Transverse colon (tissue), 3 donors: ENCODE results near the gene CTDNEP1.

Experiments used
- CTCF ChIP-seq, 5 experiments: fragments of 200-600 bp in 3 of 5; fragments of 450-650 bp in 2 of 5; sonication (generic) in 3 of 5; IDR thresholded peaks; 1 replicate in 2 of 5; 2 replicates in 3 of 5; pipeline ENCODE4 v1.5.1; 2016 to 2017; ENCODE audit warnings: antibody characterized with exemption in 5 of 5, inconsistent platforms in 3 of 5, mild to moderate bottlenecking in 2 of 5, moderate library complexity in 1 of 5
- POLR2A ChIP-seq: fragments of 450-650 bp; IDR thresholded peaks from one replicate; pipeline ENCODE4 v1.6.1; 2016; ENCODE audit warnings: antibody characterized with exemption, mild to moderate bottlenecking, moderate library complexity

GRCh38 chr17:7252176-7253043 is 876 bp upstream of the CTDNEP1 start, which contains the start of gene ELP5:
- TF ChIP-seq CTCF (IDR thresholded peaks at IDR 0.05) (peak in 4 of 5 experiments; percentile 27 to 40 (median 28)), POLR2A (peak; percentile 82)
